ENCODE results near the gene SDK1. TPM values are rescaled to one million over a fixed set of nuclear protein-coding genes. Genes with fewer than 3 reads are reported as not detected.

The SDK1 gene
- total and polyA plus RNA-seq, 2 donors (not counting 3 experiments of a cell fraction or from before 2014, with no cell fraction given) = 1.6 to 3.9 TPM

- H3K4me3 ChIP-seq (replicated peaks in 1 of 3; ENCODE audit: insufficient read depth in 1 of 3, low read depth in 1 of 3, low read length in 3 of 3) = no peak overlapping the region
- no peaks in the 10 kb centered on the region for H3K79me2 ChIP-seq (ENCODE audit: control insufficient read depth, insufficient read depth, low read length)
- POLR2A ChIA-PET = no interaction called here
- H2AFZ ChIP-seq (ENCODE audit: low read depth, low read length) = no peak overlapping the region
- H3K4me1 ChIP-seq (ENCODE audit: control insufficient read depth, extremely low read depth, insufficient read depth, low read length) = no peaks in the 10 kb centered on the region
- H3K9me1 ChIP-seq (replicated peaks; ENCODE audit: control insufficient read depth, extremely low read depth, insufficient read depth, low read length) = no peaks in the 10 kb centered on the region
- DNase-seq (ENCODE audit: low read depth, low spot score) (no peak), FAIRE-seq (no peak)
- H3K9ac ChIP-seq (replicated peaks; ENCODE audit: extremely low read depth, insufficient read depth, low read length) = no peak overlapping the region
- CTCF ChIA-PET = no interaction called here
- intact Hi-C loops (cut with micrococcal nuclease) = no loop called here
- no peak overlapping the region for H3K4me2 ChIP-seq (ENCODE audit: insufficient read depth, low read length)
- BruUV-seq (replicated peaks) = no TSS peak
- no peak for TF ChIP-seq POLR2AphosphoS5 (IDR thresholded peaks at IDR 0.05; ENCODE audit: insufficient read depth, low read depth, low read length)
- no peaks in the 10 kb centered on the region for H3K36me3 ChIP-seq (ENCODE audit: control insufficient read depth in 2 of 2, extremely low read depth in 1 of 2, insufficient read depth in 2 of 2, low read length in 2 of 2)
- no peaks in the 10 kb centered on the region for H3K27me3 ChIP-seq (ENCODE audit: control insufficient read depth in 2 of 2, insufficient read depth in 2 of 2, low read length in 2 of 2)
- no peaks in the 10 kb centered on the region for H4K20me1 ChIP-seq (replicated peaks; ENCODE audit: control insufficient read depth, extremely low read depth, insufficient read depth, low read length)
- H3K9me3 ChIP-seq (replicated peaks; ENCODE audit: control insufficient read depth, insufficient read depth, low read length) = no peaks in the 10 kb centered on the region
- dilution Hi-C loops (cut with MboI; ENCODE audit: extremely low pct_ligation_motif_present, low sequenced_read_pairs) = no loop called here
- H3K27ac ChIP-seq (ENCODE audit: insufficient read depth, low read depth, low read length) = no peak overlapping the region
Measured at GRCh38 chr7:3910054-3910453, 609.0 kb downstream of the SDK1 start.

DNA sequence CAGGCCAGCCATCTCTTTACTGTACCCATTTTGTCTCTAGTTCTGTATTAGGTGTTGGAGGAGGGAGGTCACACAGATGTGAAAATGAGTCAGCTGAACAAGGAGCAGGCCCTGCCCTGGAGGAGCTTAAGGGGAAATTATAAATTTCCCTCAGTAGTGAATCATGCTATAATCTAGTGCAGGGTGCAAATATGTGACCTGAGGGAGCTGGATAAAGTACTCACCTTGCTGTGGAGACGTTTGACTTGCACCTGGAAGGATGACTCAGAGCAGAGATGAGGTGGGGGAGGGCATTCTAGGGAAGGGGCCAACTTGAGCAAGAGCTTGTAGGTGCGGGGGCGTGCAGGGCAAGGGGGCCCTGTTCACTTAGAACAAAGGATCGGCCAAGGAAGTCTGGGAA is 610.6 kb downstream of the SDK1 start:
- no peaks in the 10 kb centered on the region for H3K9me3 ChIP-seq (replicated peaks; ENCODE audit: control insufficient read depth, insufficient read depth, low read length)
- FAIRE-seq (no peak), DNase-seq (ENCODE audit: low read depth, low spot score) (no peak)
- ChIA-PET CTCF (interaction anchor here (1.1 to 1.2 kb wide), 2 partner anchors 611 to 1047 kb away, joined by 3 read pairs; partner anchors contain the start of gene SDK1), POLR2A (no interaction called here)
- no peaks in the 10 kb centered on the region for H3K79me2 ChIP-seq (ENCODE audit: control insufficient read depth, insufficient read depth, low read length)
- no peak overlapping the region for H3K4me2 ChIP-seq (ENCODE audit: insufficient read depth, low read length)
- H3K4me3 ChIP-seq (replicated peaks in 1 of 3; ENCODE audit: insufficient read depth in 1 of 3, low read depth in 1 of 3, low read length in 3 of 3) = no peak overlapping the region
- H3K27ac ChIP-seq (ENCODE audit: insufficient read depth, low read depth, low read length) = no peak overlapping the region
- no peak overlapping the region for H2AFZ ChIP-seq (ENCODE audit: low read depth, low read length)
- no peaks in the 10 kb centered on the region for H3K9me1 ChIP-seq (replicated peaks; ENCODE audit: control insufficient read depth, extremely low read depth, insufficient read depth, low read length)
- intact Hi-C loops (cut with micrococcal nuclease) (no loop called here), dilution Hi-C loops (cut with MboI; ENCODE audit: extremely low pct_ligation_motif_present, low sequenced_read_pairs) (no loop called here)
- H3K9ac ChIP-seq (replicated peaks; ENCODE audit: extremely low read depth, insufficient read depth, low read length) = no peak overlapping the region
- H3K36me3 ChIP-seq (ENCODE audit: control insufficient read depth in 2 of 2, extremely low read depth in 1 of 2, insufficient read depth in 2 of 2, low read length in 2 of 2) = no peaks in the 10 kb centered on the region
- TF ChIP-seq POLR2AphosphoS5 (IDR thresholded peaks at IDR 0.05; ENCODE audit: insufficient read depth, low read depth, low read length) = no peak
- no peak for TF ChIP-seq MYC (IDR thresholded peaks at IDR 0.05; ENCODE audit: low read depth, low read length)
- TF ChIP-seq EZH2 (IDR thresholded peaks at IDR 0.05; ENCODE audit: borderline replicate concordance, low read depth, low read length, severe bottlenecking) = no peak
- TF ChIP-seq, protein P1, sequence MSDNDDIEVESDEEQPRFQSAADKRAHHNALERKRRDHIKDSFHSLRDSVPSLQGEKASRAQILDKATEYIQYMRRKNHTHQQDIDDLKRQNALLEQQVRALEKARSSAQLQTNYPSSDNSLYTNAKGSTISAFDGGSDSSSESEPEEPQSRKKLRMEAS (IDR thresholded peaks at IDR 0.05; ENCODE audit: insufficient read depth, insufficient read length) = no peak
- TF ChIP-seq FOS (IDR thresholded peaks at IDR 0.05; ENCODE audit: borderline replicate concordance, insufficient read depth, low read length) = peak; percentile 58
- no peak for TF ChIP-seq JUN (IDR thresholded peaks at IDR 0.05; ENCODE audit: borderline replicate concordance, insufficient read depth, insufficient read length, low read depth)
- no peak for TF ChIP-seq POLR2A (IDR thresholded peaks at IDR 0.05; ENCODE audit: low read depth, low read length)
- TF ChIP-seq GATA2 (IDR thresholded peaks at IDR 0.05; ENCODE audit: insufficient read depth, insufficient read length, low read depth, low read length) = peak; percentile 13
- TF ChIP-seq, protein P2, sequence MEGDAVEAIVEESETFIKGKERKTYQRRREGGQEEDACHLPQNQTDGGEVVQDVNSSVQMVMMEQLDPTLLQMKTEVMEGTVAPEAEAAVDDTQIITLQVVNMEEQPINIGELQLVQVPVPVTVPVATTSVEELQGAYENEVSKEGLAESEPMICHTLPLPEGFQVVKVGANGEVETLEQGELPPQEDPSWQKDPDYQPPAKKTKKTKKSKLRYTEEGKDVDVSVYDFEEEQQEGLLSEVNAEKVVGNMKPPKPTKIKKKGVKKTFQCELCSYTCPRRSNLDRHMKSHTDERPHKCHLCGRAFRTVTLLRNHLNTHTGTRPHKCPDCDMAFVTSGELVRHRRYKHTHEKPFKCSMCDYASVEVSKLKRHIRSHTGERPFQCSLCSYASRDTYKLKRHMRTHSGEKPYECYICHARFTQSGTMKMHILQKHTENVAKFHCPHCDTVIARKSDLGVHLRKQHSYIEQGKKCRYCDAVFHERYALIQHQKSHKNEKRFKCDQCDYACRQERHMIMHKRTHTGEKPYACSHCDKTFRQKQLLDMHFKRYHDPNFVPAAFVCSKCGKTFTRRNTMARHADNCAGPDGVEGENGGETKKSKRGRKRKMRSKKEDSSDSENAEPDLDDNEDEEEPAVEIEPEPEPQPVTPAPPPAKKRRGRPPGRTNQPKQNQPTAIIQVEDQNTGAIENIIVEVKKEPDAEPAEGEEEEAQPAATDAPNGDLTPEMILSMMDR (IDR thresholded peaks at IDR 0.05; ENCODE audit: extremely low read depth in 1 of 2, insufficient read depth in 1 of 2, low read depth in 1 of 2, low read length in 2 of 2) = no peak
- no peaks in the 10 kb centered on the region for H4K20me1 ChIP-seq (replicated peaks; ENCODE audit: control insufficient read depth, extremely low read depth, insufficient read depth, low read length)
- BruUV-seq (replicated peaks) = no TSS peak
- H3K27me3 ChIP-seq (ENCODE audit: control insufficient read depth in 2 of 2, insufficient read depth in 2 of 2, low read length in 2 of 2) = no peaks in the 10 kb centered on the region
- peaks cover 13% of the 10 kb centered on the region for H3K4me1 ChIP-seq (ENCODE audit: control insufficient read depth, extremely low read depth, insufficient read depth, low read length)

Data from endothelial cell of umbilical vein (primary cell).